Measurements from ENCODE around the gene LAMA5. TPM values are rescaled to one million over a fixed set of nuclear protein-coding genes. Genes with fewer than 3 reads are reported as not detected.

The LAMA5 gene
- total RNA-seq, 1 experiment from 2014 or later = 1,050 TPM

DNA sequence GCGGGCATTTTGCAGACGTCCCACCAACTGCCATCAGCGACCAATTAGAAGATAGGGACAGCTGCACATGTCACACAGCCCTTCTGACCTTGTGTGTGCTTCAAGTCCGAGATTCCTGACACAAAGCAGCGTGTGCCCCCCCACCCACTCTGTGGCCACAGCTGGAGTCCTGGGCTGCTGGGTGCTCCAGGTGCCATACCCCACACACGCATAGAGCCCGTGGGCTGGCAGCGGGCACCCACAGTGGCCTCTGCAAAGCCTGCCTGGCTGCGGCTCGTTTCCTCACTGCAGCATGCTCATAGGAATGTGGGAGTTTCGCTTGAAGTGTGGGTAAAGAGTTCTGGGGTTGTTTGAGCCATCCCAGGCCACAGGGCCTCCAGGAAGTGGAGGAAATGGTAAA, 66.8 kb downstream of the LAMA5 start:
- Mint-ChIP-seq H3K27ac (ENCODE audit: unreplicated experiment) (peak overlapping the region; percentile 97), H3K4me1 (ENCODE audit: low read depth, unreplicated experiment) (peaks cover 18% of the 10 kb centered on the region), H3K4me3 (ENCODE audit: unreplicated experiment) (no peak overlapping the region), H3K27me3 (ENCODE audit: insufficient read depth, unreplicated experiment) (no peaks in the 10 kb centered on the region), H3K36me3 (ENCODE audit: insufficient read depth, unreplicated experiment) (peaks cover 88% of the 10 kb centered on the region), H3K9me3 (ENCODE audit: unreplicated experiment) (no peaks in the 10 kb centered on the region)
- no peak for DNase-seq
- Histone ChIP-seq H3K9me3 (no peaks in the 10 kb centered on the region), H3K36me3 (ENCODE audit: control insufficient read depth, insufficient read depth, low read length) (peaks cover 10% of the 10 kb centered on the region; the same call in 1 of the 2 replicates), H3K4me3 (ENCODE audit: low read depth, low read length) (no peak overlapping the region), H3K4me1 (peaks cover 13% of the 10 kb centered on the region), H3K27me3 (replicated peaks; ENCODE audit: control insufficient read depth, insufficient read depth, low read length) (no peaks in the 10 kb centered on the region)
- POLR2A ChIA-PET = interaction anchor here (0.8 kb wide), 1 partner anchor 82 kb away, joined by 3 read pairs; no protein-coding TSS in a partner anchor
- TF ChIP-seq, protein P1, sequence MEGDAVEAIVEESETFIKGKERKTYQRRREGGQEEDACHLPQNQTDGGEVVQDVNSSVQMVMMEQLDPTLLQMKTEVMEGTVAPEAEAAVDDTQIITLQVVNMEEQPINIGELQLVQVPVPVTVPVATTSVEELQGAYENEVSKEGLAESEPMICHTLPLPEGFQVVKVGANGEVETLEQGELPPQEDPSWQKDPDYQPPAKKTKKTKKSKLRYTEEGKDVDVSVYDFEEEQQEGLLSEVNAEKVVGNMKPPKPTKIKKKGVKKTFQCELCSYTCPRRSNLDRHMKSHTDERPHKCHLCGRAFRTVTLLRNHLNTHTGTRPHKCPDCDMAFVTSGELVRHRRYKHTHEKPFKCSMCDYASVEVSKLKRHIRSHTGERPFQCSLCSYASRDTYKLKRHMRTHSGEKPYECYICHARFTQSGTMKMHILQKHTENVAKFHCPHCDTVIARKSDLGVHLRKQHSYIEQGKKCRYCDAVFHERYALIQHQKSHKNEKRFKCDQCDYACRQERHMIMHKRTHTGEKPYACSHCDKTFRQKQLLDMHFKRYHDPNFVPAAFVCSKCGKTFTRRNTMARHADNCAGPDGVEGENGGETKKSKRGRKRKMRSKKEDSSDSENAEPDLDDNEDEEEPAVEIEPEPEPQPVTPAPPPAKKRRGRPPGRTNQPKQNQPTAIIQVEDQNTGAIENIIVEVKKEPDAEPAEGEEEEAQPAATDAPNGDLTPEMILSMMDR (IDR thresholded peaks at IDR 0.05; ENCODE audit: insufficient read depth in 1 of 2, low read depth in 1 of 2, low read length in 1 of 2, severe bottlenecking in 1 of 2, unreplicated experiment in 1 of 2) = no peak
- intact Hi-C loops (cut with micrococcal nuclease; ENCODE audit: unreplicated experiment) = loop anchor here (5.0 to 10.0 kb wide), 2 partner anchors 317 to 494 kb away; partner anchors contain the start of gene MRGBP
- CTCF ChIA-PET = interaction anchor here (0.6 to 1.3 kb wide), 2 partner anchors 82 to 295 kb away, joined by 7 to 24 read pairs; no protein-coding TSS in a partner anchor
- TSS peak; percentile 17 for BruUV-seq (replicated peaks)

DNA sequence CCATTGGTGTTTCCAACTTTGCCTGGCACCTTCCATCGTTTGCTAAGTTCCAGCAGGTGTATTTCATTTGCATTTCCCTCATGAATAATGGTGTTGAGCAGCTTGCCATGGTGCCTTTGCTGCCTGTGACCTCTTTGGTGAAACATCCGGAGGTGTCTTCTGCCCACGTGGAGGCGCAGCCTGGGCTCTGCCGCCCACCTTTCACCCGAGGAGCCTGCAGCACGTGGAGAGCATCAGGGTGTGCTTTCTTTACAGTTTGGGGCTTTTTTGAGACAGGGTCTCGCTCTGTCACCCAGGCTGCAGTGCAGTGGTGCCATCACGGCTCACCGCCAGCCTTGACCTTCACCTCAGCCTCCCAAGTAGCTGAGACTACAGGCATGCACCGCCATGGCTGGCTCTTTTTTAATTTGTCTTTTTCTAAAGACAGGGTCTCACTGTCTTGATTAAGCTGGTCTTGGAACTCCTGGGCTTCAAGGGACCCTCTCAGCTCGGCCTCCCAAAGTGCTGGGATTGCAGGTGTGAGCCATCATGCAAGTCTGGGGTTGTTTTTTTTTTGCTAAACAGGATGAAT, 67.4 kb downstream of the LAMA5 start:
- Histone ChIP-seq H3K4me3 (ENCODE audit: low read depth, low read length) (no peak overlapping the region), H3K4me1 (peaks cover 9% of the 10 kb centered on the region), H3K36me3 (ENCODE audit: control insufficient read depth, insufficient read depth, low read length) (peaks cover 6% of the 10 kb centered on the region; the same call in 1 of the 2 replicates), H3K9me3 (no peaks in the 10 kb centered on the region), H3K27me3 (replicated peaks; ENCODE audit: control insufficient read depth, insufficient read depth, low read length) (no peaks in the 10 kb centered on the region)
- no peaks in the 10 kb centered on the region for H3K27me3 Mint-ChIP-seq (ENCODE audit: insufficient read depth, unreplicated experiment)
- no peak overlapping the region for H3K4me3 Mint-ChIP-seq (ENCODE audit: unreplicated experiment)
- TF ChIP-seq, protein P1 (IDR thresholded peaks at IDR 0.05; ENCODE audit: insufficient read depth in 1 of 2, low read depth in 1 of 2, low read length in 1 of 2, severe bottlenecking in 1 of 2, unreplicated experiment in 1 of 2) = no peak
- POLR2A ChIA-PET = interaction anchor here (0.6 to 0.7 kb wide), 3 partner anchors 230 to 1220 kb away, joined by 3 read pairs; no protein-coding TSS in a partner anchor
- CTCF ChIA-PET = interaction anchor here (0.6 to 0.7 kb wide), 2 partner anchors 115 to 295 kb away, joined by 3 to 7 read pairs; no protein-coding TSS in a partner anchor
- no peak overlapping the region for H3K27ac Mint-ChIP-seq (ENCODE audit: unreplicated experiment)
- H3K4me1 Mint-ChIP-seq (ENCODE audit: low read depth, unreplicated experiment) = peaks cover 15% of the 10 kb centered on the region
- H3K9me3 Mint-ChIP-seq (ENCODE audit: unreplicated experiment) = no peaks in the 10 kb centered on the region
- BruUV-seq (replicated peaks) = no TSS peak
- peaks cover 88% of the 10 kb centered on the region for H3K36me3 Mint-ChIP-seq (ENCODE audit: insufficient read depth, unreplicated experiment)
- intact Hi-C loops (cut with micrococcal nuclease; ENCODE audit: unreplicated experiment) = loop anchor here (5.0 to 10.0 kb wide), 2 partner anchors 318 to 495 kb away; partner anchors contain the start of gene MRGBP
- DNase-seq = no peak

DNA sequence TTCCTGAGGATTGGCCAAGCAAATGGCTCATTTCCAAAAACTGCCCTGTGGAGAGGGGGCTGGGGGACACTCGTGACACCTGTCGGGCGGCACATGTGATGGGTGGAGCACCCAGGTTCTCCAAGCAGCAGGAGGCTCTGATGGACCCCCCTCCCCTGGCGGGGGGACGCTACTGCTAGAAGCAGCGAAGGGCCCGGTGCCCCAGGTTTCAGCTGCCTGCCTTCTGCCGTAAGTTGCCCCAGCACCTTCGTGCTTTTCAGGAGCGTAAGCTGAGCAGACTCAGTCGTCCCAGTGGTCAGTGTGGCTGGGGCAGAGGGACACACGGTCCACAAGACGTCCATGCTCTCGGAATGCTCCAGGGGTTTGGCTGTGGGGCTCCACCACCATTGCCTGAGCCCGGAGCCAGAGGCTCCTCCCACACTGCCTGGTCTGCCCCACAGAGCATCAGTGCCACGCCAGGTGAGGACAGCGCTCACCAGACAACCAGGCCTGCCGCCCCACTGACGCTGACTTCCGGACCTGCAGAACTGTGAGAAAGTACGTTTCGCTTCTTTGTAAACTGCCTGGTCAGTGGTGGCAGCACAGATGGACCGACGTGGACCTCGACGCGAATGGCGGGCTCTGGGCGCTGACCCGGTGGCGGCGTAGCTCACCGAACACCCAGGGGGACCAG, 68.4 kb downstream of the LAMA5 start:
- Mint-ChIP-seq H3K4me3 (ENCODE audit: unreplicated experiment) (no peak overlapping the region), H3K4me1 (ENCODE audit: low read depth, unreplicated experiment) (peaks cover 7% of the 10 kb centered on the region), H3K27ac (ENCODE audit: unreplicated experiment) (no peak overlapping the region), H3K27me3 (ENCODE audit: insufficient read depth, unreplicated experiment) (no peaks in the 10 kb centered on the region), H3K9me3 (ENCODE audit: unreplicated experiment) (no peaks in the 10 kb centered on the region), H3K36me3 (ENCODE audit: insufficient read depth, unreplicated experiment) (peaks cover 88% of the 10 kb centered on the region)
- no TSS peak for BruUV-seq (replicated peaks)
- ChIA-PET POLR2A (interaction anchor here (0.6 kb wide), 2 partner anchors 1135 to 1222 kb away, joined by 3 read pairs; no protein-coding TSS in a partner anchor), CTCF (interaction anchor here (0.7 to 2.1 kb wide), 2 partner anchors 84 to 116 kb away, joined by 3 to 7 read pairs; no protein-coding TSS in a partner anchor)
- no peak overlapping the region for H3K4me3 ChIP-seq (ENCODE audit: low read depth, low read length)
- H3K4me1 ChIP-seq = no peaks in the 10 kb centered on the region
- H3K36me3 ChIP-seq (ENCODE audit: control insufficient read depth, insufficient read depth, low read length) = 0 out of 2 replicates have a peak, but pooled peaks cover 1% of the 10 kb centered on the region
- TF ChIP-seq, protein P1 (IDR thresholded peaks at IDR 0.05; ENCODE audit: insufficient read depth in 1 of 2, low read depth in 1 of 2, low read length in 1 of 2, severe bottlenecking in 1 of 2, unreplicated experiment in 1 of 2) = no peak
- no peak for DNase-seq
- no peaks in the 10 kb centered on the region for H3K27me3 ChIP-seq (replicated peaks; ENCODE audit: control insufficient read depth, insufficient read depth, low read length)
- intact Hi-C loops (cut with micrococcal nuclease; ENCODE audit: unreplicated experiment) = no loop called here
- no peaks in the 10 kb centered on the region for H3K9me3 ChIP-seq

All from Caco-2 (cell line).